GM12865 (cell line): ENCODE data around the gene SDK2.

ENCODE experiments used
- DNase-seq: peaks from one replicate; pipeline ENCODE4 v3.0.0; 2010; ENCODE audit warnings: low read depth
- H3K4me3 ChIP-seq: 2 replicates; pipeline ENCODE4 v1.5.1; 2011; ENCODE audit warnings: mild to moderate bottlenecking, low read depth, low read length, control low read depth
- CTCF ChIP-seq: IDR thresholded peaks from 2 replicates; pipeline ENCODE4 v1.5.1; 2011; ENCODE audit warnings: low read length, control low read depth, low read depth, inconsistent platforms; ENCODE audit not compliant: insufficient read depth; ENCODE audit errors: missing control alignments

Gene SDK2

GRCh38 chr17:73362697-73363096 is 281.5 kb downstream of the SDK2 start:
- no peak overlapping the region for H3K4me3 ChIP-seq
- DNase-seq: no peak
- no peak for TF ChIP-seq CTCF

- no peak for DNase-seq
- H3K4me3 ChIP-seq: no peak overlapping the region
- no peak for TF ChIP-seq CTCF
Observed at GRCh38 chr17:73360961-73361761, 283.1 kb downstream of the SDK2 start.

- no peak overlapping the region for H3K4me3 ChIP-seq
- no peak for TF ChIP-seq CTCF
- no peak for DNase-seq
Observed at GRCh38 chr17:73359987-73360410, 284.2 kb downstream of the SDK2 start.

- DNase-seq: no peak
- no peak overlapping the region for H3K4me3 ChIP-seq
- no peak for TF ChIP-seq CTCF
Observed at GRCh38 chr17:73359352-73359751, 284.9 kb downstream of the SDK2 start.

- H3K4me3 ChIP-seq: no peak overlapping the region
- TF ChIP-seq CTCF: no peak
- DNase-seq: no peak
Observed at GRCh38 chr17:73358668-73359067, 285.6 kb downstream of the SDK2 start.

- DNase-seq: no peak
Observed at GRCh38 chr17:73357981-73358380, 286.3 kb downstream of the SDK2 start.

More at GRCh38 chr17:73357981-73358380, 286.3 kb downstream of the SDK2 start:
- no peak overlapping the region for H3K4me3 ChIP-seq
- no peak for TF ChIP-seq CTCF
